Left hindlimb (tissue), 1 donor: ENCODE results near the gene GDPD5.

Experiments
- DNase-seq: peaks from one replicate; pipeline ENCODE4 v3.0.0-alpha.2; 2018

Gene GDPD5

DNA sequence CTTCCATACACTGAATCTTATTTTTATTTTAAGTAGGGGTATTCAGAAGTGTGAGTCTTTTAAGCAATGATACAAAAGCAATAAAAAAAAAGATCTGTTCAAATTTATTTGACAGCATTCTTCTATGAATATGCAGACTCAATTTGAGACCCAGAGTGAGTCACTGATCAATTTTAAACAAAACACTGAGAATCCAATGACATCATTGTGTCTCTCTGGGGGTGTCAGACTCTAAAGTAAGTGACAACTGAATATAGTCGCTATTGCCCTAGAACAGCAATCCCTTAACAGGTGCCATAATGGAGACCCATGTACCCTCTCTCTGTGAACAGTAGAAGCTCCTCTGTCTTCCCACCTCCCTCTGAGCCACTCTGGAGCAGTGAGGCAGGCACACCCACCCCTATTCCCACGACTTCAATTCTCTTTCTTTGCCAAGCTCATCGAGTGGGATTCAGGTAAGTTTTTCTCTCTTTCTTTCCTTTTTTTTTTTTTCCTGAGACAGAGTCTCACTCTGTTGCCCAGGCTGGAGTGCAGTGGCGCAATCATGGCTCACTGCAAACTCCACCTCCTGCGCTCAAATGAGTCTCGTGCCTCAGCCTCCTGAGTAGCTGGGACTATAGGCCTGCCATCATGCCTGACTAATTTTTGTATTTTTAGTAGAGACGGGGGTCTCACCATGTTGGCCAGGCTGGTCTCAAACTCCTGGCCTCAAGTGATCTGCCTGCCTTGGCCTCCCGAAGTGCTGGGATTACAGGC is 131.5 kb downstream of the GDPD5 start:
- no peak for DNase-seq

DNA sequence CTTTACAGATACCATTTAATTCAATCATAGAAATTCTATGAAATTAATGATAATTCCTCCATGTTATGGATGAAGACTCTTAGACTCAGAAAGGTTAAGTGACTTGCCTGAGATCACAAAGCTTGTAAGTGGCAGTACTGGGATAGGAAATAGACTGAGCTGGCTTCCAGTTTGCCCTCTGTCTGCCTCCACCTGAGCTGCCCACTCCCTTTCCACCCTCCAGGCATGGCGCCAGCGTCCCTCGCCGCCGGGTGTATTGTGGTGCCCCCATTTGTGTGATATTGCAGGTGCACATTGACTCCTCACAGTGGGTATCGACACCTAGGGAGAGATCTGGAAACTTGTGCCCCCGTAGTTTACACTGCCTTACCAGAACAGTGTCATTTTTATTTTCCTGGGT is 135.8 kb downstream of the GDPD5 start:
- no peak for DNase-seq

DNA sequence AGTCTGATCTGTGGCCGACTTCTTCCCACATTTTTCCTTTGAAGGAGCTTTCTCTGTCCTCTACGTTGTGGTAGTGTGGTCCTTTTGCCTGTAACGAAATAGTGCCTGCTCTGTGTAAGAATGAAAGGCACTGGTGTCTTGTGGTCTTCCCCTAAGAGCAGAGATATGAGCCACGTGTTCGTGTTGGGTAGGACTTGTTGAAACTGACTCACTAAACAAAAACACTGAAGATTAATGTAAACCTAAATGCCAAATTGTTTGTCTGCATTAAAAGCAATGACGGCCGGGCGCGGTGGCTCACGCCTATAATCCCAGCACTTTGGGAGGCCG is 136.5 kb downstream of the GDPD5 start:
- DNase-seq: no peak

DNA sequence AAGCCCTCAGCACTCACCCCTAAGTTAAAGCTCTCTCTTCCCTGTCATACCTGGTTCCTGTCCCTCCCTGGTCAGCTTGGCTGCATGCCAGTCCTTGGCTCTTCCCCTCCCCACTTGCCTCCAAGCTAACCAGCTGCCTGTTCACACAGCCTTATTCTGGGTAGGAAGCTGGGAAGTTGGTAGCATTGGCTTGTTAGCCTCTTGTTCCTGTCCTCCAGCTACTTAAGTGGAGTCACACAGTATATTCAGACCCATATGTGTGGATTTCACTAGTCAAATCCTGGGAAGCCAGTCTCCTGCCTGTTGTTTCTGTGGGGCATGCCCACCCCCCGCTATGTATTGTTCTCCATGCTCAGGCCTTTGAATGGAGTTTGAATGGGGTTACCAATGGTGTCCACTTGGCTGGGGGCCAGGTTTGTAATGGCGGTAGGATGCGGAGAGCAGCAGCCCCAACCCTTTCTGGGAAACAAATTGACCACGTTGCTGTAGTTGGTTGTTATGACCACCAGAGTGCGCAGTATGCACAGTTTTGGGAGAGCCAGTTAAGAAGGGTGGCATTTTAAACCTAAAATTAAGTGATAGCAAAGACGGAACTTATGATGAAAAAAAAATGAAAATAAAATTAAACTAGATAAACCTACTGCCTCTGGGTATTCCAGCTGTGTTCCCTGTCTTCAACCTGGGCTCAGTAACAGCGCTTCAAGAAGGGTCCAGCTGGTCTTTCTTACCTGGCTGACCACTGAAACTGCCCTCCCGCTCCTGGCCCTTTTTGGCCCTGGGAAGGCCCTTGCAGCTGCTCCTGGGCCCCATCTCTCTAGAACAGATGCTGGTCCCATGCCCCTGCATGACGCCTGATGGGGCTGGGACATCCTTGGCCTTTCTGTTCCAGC is 137.1 kb downstream of the GDPD5 start:
- peak; percentile 70 for DNase-seq

DNA sequence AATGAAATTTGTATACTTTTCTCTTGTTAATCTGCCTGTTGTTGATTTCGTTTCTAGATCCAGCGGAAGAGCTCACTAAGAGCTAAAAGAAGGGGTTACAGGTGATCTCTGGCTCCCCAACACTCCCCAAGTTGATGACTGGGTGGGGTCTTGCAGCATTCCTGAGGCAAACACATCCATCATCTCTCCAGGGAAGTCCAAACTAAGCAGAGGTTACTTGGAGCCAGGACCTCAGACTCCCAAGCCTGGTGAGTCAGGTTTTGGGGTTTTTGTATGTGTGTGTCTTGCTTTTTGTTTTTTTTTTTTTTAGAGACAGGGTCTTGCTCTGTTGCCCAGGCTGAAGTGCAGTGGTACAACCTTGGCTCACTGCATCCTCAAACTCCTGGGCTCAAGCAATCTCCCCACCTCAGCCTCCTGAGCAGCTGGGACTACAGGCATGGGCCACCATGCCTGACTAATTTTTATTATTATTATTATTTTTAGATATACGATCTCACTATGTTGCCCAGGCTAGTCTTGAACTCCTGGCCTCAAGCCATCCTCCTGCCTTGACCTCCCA is 137.9 kb downstream of the GDPD5 start:
- DNase-seq: no peak

DNA sequence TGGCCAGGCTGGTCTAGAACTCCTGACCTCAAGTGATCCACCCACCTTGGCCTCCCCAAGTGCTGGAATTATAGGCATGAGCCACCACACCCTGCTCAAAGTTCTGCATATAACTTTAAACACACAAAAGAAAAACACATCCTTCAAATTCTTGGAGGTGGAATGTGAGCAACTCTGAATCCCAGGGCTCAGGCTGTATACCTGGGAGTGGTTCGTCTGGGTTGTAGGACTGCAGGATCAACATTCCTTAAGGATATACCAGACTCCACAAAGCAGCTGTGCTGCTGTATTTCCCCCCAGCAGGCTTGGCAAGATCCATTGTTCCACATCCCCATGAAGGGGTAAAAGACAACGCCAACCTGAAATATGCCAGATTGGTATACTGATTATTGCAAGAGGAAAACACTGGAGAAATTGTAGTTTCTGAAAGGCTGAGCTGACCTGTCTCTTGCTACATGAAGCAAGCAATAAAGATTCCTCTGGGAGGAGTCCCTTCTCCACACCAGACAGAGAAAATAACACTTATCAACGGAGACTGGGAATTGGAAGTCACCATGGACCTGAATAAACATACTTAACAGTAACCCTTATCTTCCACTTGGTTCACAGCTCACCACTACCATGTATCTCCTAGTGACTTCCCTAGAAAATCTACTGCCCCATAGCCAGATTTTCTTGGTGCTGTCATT is 138.7 kb downstream of the GDPD5 start:
- DNase-seq: no peak
